Ureter (tissue), 1 donor: ENCODE measurements around the gene RBCK1. TPM values are rescaled to one million over a fixed set of nuclear protein-coding genes. Genes with fewer than 3 reads are reported as not detected.
"Not testable (repeated sequence)": the region's sequence is repeated elsewhere in the genome, so short reads cannot be mapped to it uniquely, and the experiment has no call there.

Source experiments
- DNase-seq: peaks from one replicate; pipeline ENCODE4 v3.0.0-alpha.2; 2020; ENCODE audit warnings: low spot score
- total RNA-seq: library from RNA; stranded (reverse); gene quantifications from one replicate; pipeline ENCODE4 v1.2.4, GENCODE V29; 2023
- donor health status: DM: yes; HTN: yes; CAD: no.

The RBCK1 gene
- total RNA-seq, 1 donor from 2014 or later, result 133 TPM

- no peak for DNase-seq
Observed at GRCh38 chr20:375265-375889, 32.7 kb upstream of the RBCK1 start.

GRCh38 chr20:376089-376488 is 32.0 kb upstream of the RBCK1 start:
- no peak for DNase-seq

GRCh38 chr20:376750-377149 is 31.3 kb upstream of the RBCK1 start:
- DNase-seq, result no peak

GRCh38 chr20:377578-377977 is 30.5 kb upstream of the RBCK1 start:
- not testable (repeated sequence) for DNase-seq

GRCh38 chr20:378961-379336 is 29.1 kb upstream of the RBCK1 start:
- DNase-seq, result no peak

- peak; percentile 66 for DNase-seq
Observed at GRCh38 chr20:380763-381580, 27.1 kb upstream of the RBCK1 start.

- DNase-seq, result peak; percentile 89
Observed at GRCh38 chr20:381581-382290, 26.4 kb upstream of the RBCK1 start.

- DNase-seq, result no peak
Observed at GRCh38 chr20:382291-383115, 25.6 kb upstream of the RBCK1 start.

- DNase-seq, result no peak
Observed at GRCh38 chr20:383889-384288, 24.2 kb upstream of the RBCK1 start.

- no peak for DNase-seq
Observed at GRCh38 chr20:384723-385122, 23.4 kb upstream of the RBCK1 start.

GRCh38 chr20:385448-385847 is 22.7 kb upstream of the RBCK1 start:
- DNase-seq, result no peak

GRCh38 chr20:386634-387033 is 21.5 kb upstream of the RBCK1 start:
- DNase-seq, result not testable (repeated sequence)

- no peak for DNase-seq
Observed at GRCh38 chr20:387520-387919, 20.6 kb upstream of the RBCK1 start.

GRCh38 chr20:388034-388994 is 19.8 kb upstream of the RBCK1 start:
- DNase-seq, result no peak

- no peak for DNase-seq
Observed at GRCh38 chr20:389220-389619, 18.9 kb upstream of the RBCK1 start.

GRCh38 chr20:391041-391711 is 16.9 kb upstream of the RBCK1 start:
- no peak for DNase-seq

- not testable (repeated sequence) for DNase-seq
Observed at GRCh38 chr20:393296-393695, 14.8 kb upstream of the RBCK1 start.

GRCh38 chr20:396252-396618 is 11.9 kb upstream of the RBCK1 start:
- DNase-seq, result no peak

- DNase-seq, result no peak
Observed at GRCh38 chr20:396619-397431, 11.3 kb upstream of the RBCK1 start.
